Upper lobe of left lung (tissue), 4 donors: ENCODE measurements around the gene PRKACA.

Source experiments
- CTCF ChIP-seq, 6 experiments: fragments of 450-650 bp in 4 of 6; fragments of 200-600 bp in 2 of 6; sonication (generic) in 2 of 6; IDR thresholded peaks; one replicate each; pipeline ENCODE4 v1.5.1; 2016 to 2019; ENCODE audit warnings: antibody characterized with exemption in 6 of 6
- EP300 ChIP-seq, 4 donors: sonication (generic); formaldehyde crosslinking; IDR thresholded peaks; one replicate each; pipeline ENCODE4 v1.5.1; 2017; ENCODE audit warnings: antibody characterized with exemption in 4 of 4, control low read depth in 2 of 4
- POLR2A ChIP-seq, 4 donors: fragments of 450-650 bp; IDR thresholded peaks; one replicate each; pipeline ENCODE4 v1.5.1; 2016 to 2017; ENCODE audit warnings: antibody characterized with exemption in 4 of 4, mild to moderate bottlenecking in 2 of 4
- POLR2AphosphoS5 ChIP-seq, 2 donors: sonication (generic); formaldehyde crosslinking; IDR thresholded peaks; one replicate each; pipeline ENCODE4 v1.5.1; 2017; ENCODE audit warnings: antibody characterized with exemption in 2 of 2

DNA sequence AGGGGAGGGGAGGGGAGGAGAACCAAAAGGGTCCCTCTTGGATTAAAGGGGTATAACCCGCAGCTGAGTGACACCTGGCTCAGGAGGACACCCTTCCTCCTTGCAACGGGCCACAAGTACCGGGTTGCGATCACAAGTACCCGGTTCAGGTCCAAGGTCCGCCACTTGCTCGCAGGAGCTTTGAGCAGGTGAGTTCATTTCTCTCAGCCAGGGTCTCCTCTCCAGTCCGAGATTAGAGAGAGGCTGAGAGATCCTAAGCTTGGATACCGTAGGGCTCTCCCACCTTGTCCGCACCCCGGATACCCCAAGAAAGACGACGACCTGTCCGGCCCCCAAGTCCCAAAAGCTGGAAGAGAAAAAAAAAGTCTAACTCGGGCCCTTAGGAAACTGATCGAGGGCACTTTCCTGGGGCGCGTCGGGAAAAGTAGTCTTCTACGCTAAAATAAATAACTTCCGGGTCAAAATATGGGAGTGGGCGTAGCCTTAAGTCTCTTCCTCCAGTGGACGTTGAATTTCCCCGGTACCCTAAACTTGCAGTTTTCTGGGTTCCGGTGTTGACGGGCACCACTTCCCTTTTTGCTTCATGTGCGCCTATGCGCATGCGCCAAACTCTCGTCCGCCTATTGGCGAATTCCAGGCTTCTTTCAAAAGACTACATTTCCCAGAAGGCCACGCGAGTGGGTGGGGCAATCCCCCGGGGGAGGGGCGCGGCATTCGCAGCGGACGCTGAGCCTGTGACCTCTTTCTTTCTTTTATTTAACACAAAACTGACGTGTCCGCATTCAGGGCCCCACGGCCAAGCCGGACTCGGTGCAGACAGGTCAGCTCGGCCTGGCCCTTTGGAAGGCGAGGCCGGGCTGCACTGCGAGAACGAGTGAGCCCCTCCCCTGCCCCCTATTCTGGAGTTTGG is 36.4 kb downstream of the PRKACA start:
- TF ChIP-seq CTCF (IDR thresholded peaks at IDR 0.05) (peak in 4 of 6 experiments; percentile 16 to 20 (median 18)), POLR2A (IDR thresholded peaks at IDR 0.05) (peak; percentile 27 to 82 (median 76)), POLR2AphosphoS5 (IDR thresholded peaks at IDR 0.05) (peak; percentile 81 to 88), EP300 (IDR thresholded peaks at IDR 0.05) (no peak)
